MM.1S (cell line): ENCODE measurements around the gene COPB2.
A peak's percentile ranks its signal among the peaks of the same experiment; 100 is the strongest.
"Not testable (repeated sequence)": the region's sequence is repeated elsewhere in the genome, so short reads cannot be mapped to it uniquely, and the experiment has no call there.

Experiments
- DNase-seq: peaks from one replicate; pipeline ENCODE4 v3.0.0-alpha.2; 2015
- H2AFZ ChIP-seq: fragments of 300-600 bp; sonication (generic); 2 replicates; pipeline ENCODE4 v1.6.0; 2016; ENCODE audit warnings: antibody characterized with exemption, low read length
- H3F3A ChIP-seq: fragments of 300-600 bp; sonication (generic); 2 replicates; pipeline ENCODE4 v1.6.1; 2016; ENCODE audit warnings: mild to moderate bottlenecking, antibody characterized with exemption, low read length, moderate library complexity, mixed read lengths; ENCODE audit not compliant: insufficient read depth
- H3K27ac ChIP-seq: fragments of 300-600 bp; sonication (generic); 2 replicates; pipeline ENCODE4 v1.5.1; 2016; ENCODE audit warnings: mild to moderate bottlenecking, low read length
- H3K27me3 ChIP-seq: fragments of 300-600 bp; sonication (generic); replicated peaks from 2 replicates; pipeline ENCODE4 v1.6.0; 2016; ENCODE audit warnings: low read length; ENCODE audit not compliant: insufficient read depth
- H3K36me3 ChIP-seq: fragments of 300-600 bp; sonication (generic); replicated peaks from 2 replicates; pipeline ENCODE4 v1.6.1; 2016; ENCODE audit warnings: mild to moderate bottlenecking, low read length, mixed read lengths; ENCODE audit not compliant: insufficient read depth
- H3K4me1 ChIP-seq: fragments of 300-600 bp; sonication (generic); 2 replicates; pipeline ENCODE4 v1.6.1; 2016; ENCODE audit warnings: low read length, mixed read lengths
- H3K4me2 ChIP-seq: fragments of 300-600 bp; sonication (generic); 2 replicates; pipeline ENCODE4 v1.6.0; 2016; ENCODE audit warnings: low read depth, low read length
- H3K4me3 ChIP-seq: fragments of 300-600 bp; sonication (generic); 2 replicates; pipeline ENCODE4 v1.5.1; 2016; ENCODE audit warnings: low read length, mixed read lengths
- H3K79me2 ChIP-seq: fragments of 300-600 bp; sonication (generic); 2 replicates; pipeline ENCODE4 v1.6.1; 2016; ENCODE audit warnings: mixed run types, low read length, mixed read lengths
- H3K9ac ChIP-seq: fragments of 300-600 bp; sonication (generic); 2 replicates; pipeline ENCODE4 v1.6.1; 2016; ENCODE audit warnings: low read length, mixed read lengths
- H3K9me2 ChIP-seq: fragments of 300-600 bp; sonication (generic); replicated peaks from 2 replicates; pipeline ENCODE4 v1.6.1; 2016; ENCODE audit warnings: mild to moderate bottlenecking, low read length, mixed read lengths; ENCODE audit not compliant: insufficient read depth
- H3K9me3 ChIP-seq: fragments of 300-600 bp; sonication (generic); replicated peaks from 2 replicates; pipeline ENCODE4 v1.6.1; 2016; ENCODE audit warnings: mild to moderate bottlenecking, low read length, mixed read lengths; ENCODE audit not compliant: insufficient read depth
- H4K20me1 ChIP-seq: fragments of 300-600 bp; sonication (generic); 2 replicates; pipeline ENCODE4 v1.6.1; 2016; ENCODE audit warnings: mild to moderate bottlenecking, low read length, moderate library complexity, mixed read lengths; ENCODE audit not compliant: insufficient read depth
- CTCF ChIP-seq: fragments of 300-600 bp; sonication (generic); IDR thresholded peaks from 2 replicates; pipeline ENCODE4 v1.5.1; 2016; ENCODE audit warnings: antibody characterized with exemption, low read length, mixed read lengths
- EZH2 ChIP-seq: fragments of 300-600 bp; sonication (generic); optimal IDR thresholded peaks from 2 replicates; pipeline ENCODE3; 2017; ENCODE audit warnings: low read depth, mild to moderate bottlenecking, antibody characterized with exemption, low read length, mixed read lengths
- EZH2phosphoT487 ChIP-seq: fragments of 300-600 bp; sonication (generic); IDR thresholded peaks from 2 replicates; pipeline ENCODE4 v1.6.1; 2018; ENCODE audit warnings: antibody characterized with exemption, low read length

The COPB2 gene

GRCh38 chr3:139394116-139394515 lies 4.7 kb upstream of the COPB2 start:
- no peak for DNase-seq
- H3F3A ChIP-seq: peaks cover 9% of the 10 kb centered on the region
- H4K20me1 ChIP-seq: no peaks in the 10 kb centered on the region
- H3K4me1 ChIP-seq: no peaks in the 10 kb centered on the region
- H2AFZ ChIP-seq: no peak overlapping the region
- H3K27ac ChIP-seq: no peak overlapping the region
- H3K79me2 ChIP-seq: peaks cover 17% of the 10 kb centered on the region
- H3K4me3 ChIP-seq: no peak overlapping the region
- H3K4me2 ChIP-seq: no peak overlapping the region
- H3K27me3 ChIP-seq: no peaks in the 10 kb centered on the region
- TF ChIP-seq EZH2phosphoT487 (no peak), CTCF (no peak)
- H3K36me3 ChIP-seq: no peaks in the 10 kb centered on the region
- H3K9ac ChIP-seq: no peak overlapping the region
- no peaks in the 10 kb centered on the region for H3K9me3 ChIP-seq
- no peaks in the 10 kb centered on the region for H3K9me2 ChIP-seq

- TF ChIP-seq EZH2phosphoT487 (no peak), EZH2 (no peak), CTCF (no peak)
- Histone ChIP-seq H2AFZ (peak overlapping the region; percentile 69), H3K9me3 (no peaks in the 10 kb centered on the region), H3K9me2 (no peaks in the 10 kb centered on the region), H3F3A (peaks cover 9% of the 10 kb centered on the region), H3K4me1 (peaks cover 7% of the 10 kb centered on the region), H3K36me3 (no peaks in the 10 kb centered on the region), H3K27me3 (no peaks in the 10 kb centered on the region), H3K79me2 (peaks cover 69% of the 10 kb centered on the region), H3K4me3 (peak overlapping the region; percentile 87), H3K27ac (peak overlapping the region; percentile 93; the same call in 1 of the 2 replicates), H3K4me2 (peak overlapping the region; percentile 49), H4K20me1 (peaks cover 9% of the 10 kb centered on the region; the same call in 1 of the 2 replicates), H3K9ac (peak overlapping the region; percentile 95)
- DNase-seq: peak; percentile 7
These were observed 461 bp downstream of the COPB2 start for GRCh38 chr3:139388821-139389551.

GRCh38 chr3:139388077-139388476 lies 1.4 kb downstream of the COPB2 start:
- H3K79me2 ChIP-seq: peaks cover 76% of the 10 kb centered on the region
- H4K20me1 ChIP-seq: peaks cover 13% of the 10 kb centered on the region; the same call in 1 of the 2 replicates
- DNase-seq: no peak
- TF ChIP-seq EZH2phosphoT487 (no peak), EZH2 (no peak), CTCF (no peak)
- H3K9me3 ChIP-seq: no peaks in the 10 kb centered on the region
- H3K27ac ChIP-seq: no peak overlapping the region
- peaks cover 9% of the 10 kb centered on the region for H3F3A ChIP-seq
- no peak overlapping the region for H3K9ac ChIP-seq
- 0 out of 2 replicates have a peak overlapping the region, but pooled peaks have one; percentile 87 for H3K4me3 ChIP-seq
- H3K36me3 ChIP-seq: 0 out of 2 replicates have a peak, but pooled peaks cover 2% of the 10 kb centered on the region
- H3K27me3 ChIP-seq: no peaks in the 10 kb centered on the region
- H3K4me2 ChIP-seq: peak overlapping the region; percentile 49
- peaks cover 7% of the 10 kb centered on the region for H3K4me1 ChIP-seq
- H2AFZ ChIP-seq: no peak overlapping the region
- H3K9me2 ChIP-seq: no peaks in the 10 kb centered on the region

- H3K27ac ChIP-seq, DNase-seq, H3K9me3 ChIP-seq, H2AFZ ChIP-seq, H3K27me3 ChIP-seq, H4K20me1 ChIP-seq, H3K9ac ChIP-seq, H3F3A ChIP-seq, H3K4me2 ChIP-seq, H3K4me1 ChIP-seq, H3K4me3 ChIP-seq, H3K9me2 ChIP-seq: not testable (repeated sequence)
- H3K36me3 ChIP-seq: peaks cover 20% of the 10 kb centered on the region; the same call in 1 of the 2 replicates
- peaks cover 94% of the 10 kb centered on the region for H3K79me2 ChIP-seq
These were observed 7.2 kb downstream of the COPB2 start for GRCh38 chr3:139382291-139382690.
